ENCODE results near the gene ANKLE2. TPM values are rescaled to one million over a fixed set of nuclear protein-coding genes. Genes with fewer than 3 reads are reported as not detected.
"Not testable (repeated sequence)": the region's sequence is repeated elsewhere in the genome, so short reads cannot be mapped to it uniquely, and the experiment has no call there.

Gene ANKLE2
- total RNA-seq, 2 donors from 2014 or later = 41.2 to 50.0 TPM

GRCh38 chr12:132781938-132782337 lies 20.3 kb upstream of the ANKLE2 start:
- intact Hi-C loops (cut with DNase I, micrococcal nuclease) = no loop called here
- ATAC-seq (no peak), DNase-seq (no peak)

- no peak for DNase-seq
- no peak for ATAC-seq
- intact Hi-C loops (cut with DNase I, micrococcal nuclease) = no loop called here
These were observed 18.2 kb upstream of the ANKLE2 start for GRCh38 chr12:132779781-132780353.

- intact Hi-C loops (cut with DNase I, micrococcal nuclease) = no loop called here
- DNase-seq (no peak), ATAC-seq (no peak)
These were observed 16.0 kb upstream of the ANKLE2 start for GRCh38 chr12:132777614-132778013.

GRCh38 chr12:132776816-132777568 lies 15.4 kb upstream of the ANKLE2 start:
- DNase-seq (no peak), ATAC-seq (no peak)
- intact Hi-C loops (cut with DNase I, micrococcal nuclease) = no loop called here

- DNase-seq; intact Hi-C loops (cut with DNase I, micrococcal nuclease); ATAC-seq: not testable (repeated sequence)
These were observed 14.6 kb upstream of the ANKLE2 start for GRCh38 chr12:132776230-132776625.

GRCh38 chr12:132775502-132776229 lies 14.0 kb upstream of the ANKLE2 start:
- DNase-seq = no peak
- intact Hi-C loops (cut with DNase I, micrococcal nuclease) = no loop called here
- ATAC-seq = no peak

- no peak for DNase-seq
- intact Hi-C loops (cut with DNase I, micrococcal nuclease) = no loop called here
- no peak for ATAC-seq
These were observed 13.1 kb upstream of the ANKLE2 start for GRCh38 chr12:132774646-132775275.

- DNase-seq (no peak), ATAC-seq (no peak)
- intact Hi-C loops (cut with DNase I, micrococcal nuclease) = no loop called here
These were observed 12.5 kb upstream of the ANKLE2 start for GRCh38 chr12:132774159-132774558.

GRCh38 chr12:132773077-132773955 lies 11.7 kb upstream of the ANKLE2 start:
- intact Hi-C loops (cut with DNase I, micrococcal nuclease) = no loop called here
- ATAC-seq (no peak), DNase-seq (no peak)

- ATAC-seq (no peak), DNase-seq (peak in 1 of 2 donors; percentile 52)
- intact Hi-C loops (cut with DNase I, micrococcal nuclease) = no loop called here
These were observed 11.0 kb upstream of the ANKLE2 start for GRCh38 chr12:132772606-132773005.

- no peak for ATAC-seq
- DNase-seq = peak in 1 of 2 donors; percentile 28
- intact Hi-C loops (cut with DNase I, micrococcal nuclease) = no loop called here
These were observed 9.7 kb upstream of the ANKLE2 start for GRCh38 chr12:132771126-132771838.

- intact Hi-C loops (cut with DNase I, micrococcal nuclease) = no loop called here
- peak; percentile 52 to 60 for DNase-seq
- peak; percentile 14 for ATAC-seq
These were observed 4.9 kb upstream of the ANKLE2 start for GRCh38 chr12:132766380-132767085.

GRCh38 chr12:132765361-132765760 lies 3.7 kb upstream of the ANKLE2 start:
- intact Hi-C loops (cut with DNase I, micrococcal nuclease) = no loop called here
- DNase-seq (no peak), ATAC-seq (no peak)

- intact Hi-C loops (cut with DNase I, micrococcal nuclease) = no loop called here
- ATAC-seq (no peak), DNase-seq (no peak)
These were observed 2.6 kb upstream of the ANKLE2 start for GRCh38 chr12:132764231-132764630.

- intact Hi-C loops (cut with DNase I, micrococcal nuclease) = no loop called here
- DNase-seq (peak; percentile 84), ATAC-seq (peak; percentile 89)
These were observed 420 bp upstream of the ANKLE2 start for GRCh38 chr12:132761921-132762583.

- ATAC-seq (no peak), DNase-seq (no peak)
- intact Hi-C loops (cut with DNase I, micrococcal nuclease) = no loop called here
These were observed 2.3 kb downstream of the ANKLE2 start for GRCh38 chr12:132759359-132759758.

- intact Hi-C loops (cut with DNase I, micrococcal nuclease); ATAC-seq; DNase-seq: not testable (repeated sequence)
These were observed 2.8 kb downstream of the ANKLE2 start for GRCh38 chr12:132758825-132759224.
